Endothelial cell of umbilical vein (primary cell): ENCODE data around the gene ZNF786. TPM values are rescaled to one million over a fixed set of nuclear protein-coding genes. Genes with fewer than 3 reads are reported as not detected.

Source experiments
- BruUV-seq: library from RNA; stranded (reverse); fragments of 400-500 nt; replicated peaks from 2 replicates; lab custom pipeline; 2021; lab: Mats Ljungman, UMichigan
- CTCF ChIA-PET: fragments of 300-600, 350-600 bp; sonication (Branson Sonifier 250); formaldehyde crosslinking; loops from one replicate; lab custom pipeline; 2021; ENCODE audit warnings: antibody characterized with exemption, inconsistent platforms; lab: Charles Lee
- POLR2A ChIA-PET: fragments of 300-600, 350-600 bp; sonication (Branson Sonifier 250); formaldehyde crosslinking; loops from one replicate; lab custom pipeline; 2021; ENCODE audit warnings: antibody characterized with exemption, inconsistent platforms; lab: Charles Lee
- DNase-seq: peaks from one replicate; pipeline ENCODE4 v3.0.0-alpha.2; 2011; ENCODE audit warnings: low read depth, low spot score
- FAIRE-seq: peaks from 2 replicates; lab custom pipeline; 2011; peaks lifted over from hg19 to GRCh38; lab: Jason Lieb, UNC
- H2AFZ ChIP-seq: 2 replicates; pipeline ENCODE4 v1.6.0; 2012; ENCODE audit warnings: low read depth, low read length, control low read depth, inconsistent platforms
- H3K27ac ChIP-seq: 2 replicates; pipeline ENCODE4 v1.5.1; 2011; ENCODE audit warnings: low read depth, mild to moderate bottlenecking, control low read depth, low read length, moderate library complexity; ENCODE audit not compliant: insufficient read depth
- H3K27me3 ChIP-seq, 2 experiments: 2 replicates each; pipeline versions ENCODE4 v1.6.0 to v1.6.1; 2011; ENCODE audit warnings: low read length in 2 of 2, mixed read lengths in 1 of 2; ENCODE audit not compliant: control insufficient read depth in 2 of 2, insufficient read depth in 2 of 2
- H3K36me3 ChIP-seq, 2 experiments: 2 replicates in 1 of 2; 3 replicates in 1 of 2; pipeline ENCODE4 v1.5.1; 2011; ENCODE audit warnings: low read length in 2 of 2, mild to moderate bottlenecking in 1 of 2, moderate library complexity in 1 of 2; ENCODE audit not compliant: control insufficient read depth in 2 of 2, insufficient read depth in 2 of 2; ENCODE audit errors: extremely low read depth in 1 of 2
- H3K4me1 ChIP-seq: 3 replicates; pipeline ENCODE4 v1.5.1; 2011; ENCODE audit warnings: mild to moderate bottlenecking, low read length; ENCODE audit not compliant: control insufficient read depth, insufficient read depth; ENCODE audit errors: extremely low read depth
- H3K4me2 ChIP-seq: 2 replicates; pipeline ENCODE4 v1.6.1; 2011; ENCODE audit warnings: low read length, control low read depth, mixed read lengths; ENCODE audit not compliant: insufficient read depth
- H3K4me3 ChIP-seq, 3 experiments: fragments of 200-600 bp in 1 of 3; sonication (generic), shearing (Covaris generic) in 1 of 3; replicated peaks in 1 of 3; 2 replicates each; pipeline ENCODE4 v1.5.1; 2011 to 2016; ENCODE audit warnings: control low read depth in 3 of 3, low read length in 3 of 3, mild to moderate bottlenecking in 2 of 3, inconsistent platforms in 1 of 3, low read depth in 1 of 3, moderate library complexity in 1 of 3; ENCODE audit not compliant: insufficient read depth in 1 of 3
- H3K79me2 ChIP-seq: 2 replicates; pipeline ENCODE4 v1.6.0; 2012; ENCODE audit warnings: low read length, inconsistent platforms; ENCODE audit not compliant: control insufficient read depth, insufficient read depth
- H3K9ac ChIP-seq: replicated peaks from 2 replicates; pipeline ENCODE3; 2011; ENCODE audit warnings: low read length, control low read depth; ENCODE audit not compliant: insufficient read depth; ENCODE audit errors: extremely low read depth
- H3K9me1 ChIP-seq: replicated peaks from 3 replicates; pipeline ENCODE4 v1.6.0; 2011; ENCODE audit warnings: mild to moderate bottlenecking, low read length; ENCODE audit not compliant: control insufficient read depth, insufficient read depth; ENCODE audit errors: extremely low read depth
- H3K9me3 ChIP-seq: replicated peaks from 2 replicates; pipeline ENCODE4 v1.5.1; 2012; ENCODE audit warnings: low read length, inconsistent platforms; ENCODE audit not compliant: control insufficient read depth, insufficient read depth
- H4K20me1 ChIP-seq: replicated peaks from 2 replicates; pipeline ENCODE3; 2011; ENCODE audit warnings: mild to moderate bottlenecking, low read length; ENCODE audit not compliant: control insufficient read depth, insufficient read depth; ENCODE audit errors: extremely low read depth
- CTCF ChIP-seq, 2 donors: IDR thresholded peaks; 1 replicate in 1 of 2; 2 replicates in 1 of 2; pipeline ENCODE4 v1.5.1; 2011; ENCODE audit warnings: low read length in 2 of 2, mild to moderate bottlenecking in 2 of 2, moderate library complexity in 2 of 2, control low read depth in 1 of 2, inconsistent platforms in 1 of 2, low read depth in 1 of 2; ENCODE audit not compliant: insufficient read depth in 1 of 2; ENCODE audit errors: extremely low read depth in 1 of 2
- EZH2 ChIP-seq: IDR thresholded peaks from 2 replicates; pipeline ENCODE4 v1.6.1; 2012; ENCODE audit warnings: borderline replicate concordance, low read depth, mild to moderate bottlenecking, moderate library complexity, low read length, inconsistent platforms; ENCODE audit not compliant: severe bottlenecking
- FOS ChIP-seq: IDR thresholded peaks from 2 replicates; pipeline ENCODE4 v1.6.1; 2011; ENCODE audit warnings: mild to moderate bottlenecking, low read length, moderate library complexity, borderline replicate concordance; ENCODE audit not compliant: insufficient read depth
- GATA2 ChIP-seq: IDR thresholded peaks from 2 replicates; pipeline ENCODE4 v1.7.0; 2011; ENCODE audit warnings: low read depth, mild to moderate bottlenecking, moderate library complexity, mixed read lengths, low read length; ENCODE audit not compliant: insufficient read length, insufficient read depth
- JUN ChIP-seq: IDR thresholded peaks from 2 replicates; pipeline ENCODE4 v1.6.1; 2011; ENCODE audit warnings: borderline replicate concordance, low read depth; ENCODE audit not compliant: insufficient read length, insufficient read depth
- MAX ChIP-seq: IDR thresholded peaks from 2 replicates; pipeline ENCODE4 v1.6.1; 2011; ENCODE audit not compliant: insufficient read depth, insufficient read length
- MYC ChIP-seq: IDR thresholded peaks from one replicate; pipeline ENCODE4 v1.6.1; 2011; ENCODE audit warnings: mild to moderate bottlenecking, low read depth, low read length
- POLR2A ChIP-seq: IDR thresholded peaks from 2 replicates; pipeline ENCODE4 v1.6.1; 2012; ENCODE audit warnings: low read depth, mild to moderate bottlenecking, control low read depth, low read length
- POLR2AphosphoS5 ChIP-seq: IDR thresholded peaks from 2 replicates; pipeline ENCODE4 v1.6.1; 2012; ENCODE audit warnings: low read depth, mild to moderate bottlenecking, control low read depth, low read length, moderate library complexity; ENCODE audit not compliant: insufficient read depth
- dilution Hi-C: fragments of 300-500 bp; cut with MboI; formaldehyde crosslinking; loops from one replicate; pipeline ENCODE4 v1.15.0; 2019; ENCODE audit warnings: low sequenced_read_pairs; ENCODE audit not compliant: extremely low pct_ligation_motif_present
- intact Hi-C: fragments of 100-400 bp; cut with micrococcal nuclease; formaldehyde crosslinking; loops from one replicate; pipeline ENCODE4 v1.10.0; 2022
- polyA plus RNA-seq, 4 experiments: library from polyadenylated mRNA; depleted of rRNA in 3 of 4; stranded (reverse) in 3 of 4; unstranded in 1 of 4; fragments of >200 nt; gene quantifications; 2 replicates each; pipeline versions ENCODE4 v1.2.1 to v1.2.3, GENCODE V29; 2011 to 2012; ENCODE audit warnings: missing spikeins in 1 of 4
- total RNA-seq: library from RNA; stranded (reverse); gene quantifications from 2 replicates; pipeline ENCODE4 v1.2.3, GENCODE V29; 2021

Gene ZNF786
- total and polyA plus RNA-seq, 2 donors (not counting 3 experiments of a cell fraction or from before 2014, with no cell fraction given), result 2.8 to 5.9 TPM

DNA sequence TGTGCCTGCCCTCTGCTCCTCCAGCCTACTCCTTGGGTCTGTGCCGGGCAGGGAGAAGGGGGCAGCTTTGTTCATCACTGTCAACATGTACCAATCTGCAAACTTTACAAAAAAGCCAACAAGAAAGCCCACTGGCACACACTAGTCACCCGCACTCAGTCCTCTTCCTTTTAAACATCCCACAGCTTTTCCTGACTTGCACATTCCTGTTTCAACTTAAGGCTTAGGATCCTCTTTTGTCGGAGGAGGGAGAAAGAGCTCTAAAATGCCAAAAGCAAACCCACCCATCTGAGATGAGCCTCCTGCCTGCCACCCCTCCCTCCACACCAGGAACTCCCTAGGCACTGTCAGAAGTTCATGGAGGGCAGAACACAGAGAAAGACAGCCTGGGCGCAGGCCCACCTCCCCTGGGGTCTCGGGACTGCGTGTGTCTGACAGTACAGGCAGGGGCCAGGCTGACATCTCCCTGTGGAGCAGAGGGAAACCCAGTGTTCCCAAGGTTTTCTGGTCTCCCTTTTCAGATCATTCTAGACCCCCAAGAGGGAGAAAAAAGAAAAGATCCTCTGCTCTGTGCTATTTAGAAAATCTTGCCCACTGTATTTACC, 67.7 kb downstream of the ZNF786 start:
- BruUV-seq, result no TSS peak
- Histone ChIP-seq H2AFZ (no peak overlapping the region), H3K27me3 (no peaks in the 10 kb centered on the region), H3K4me3 (no peak overlapping the region), H3K4me1 (peaks cover 6% of the 10 kb centered on the region), H3K9me3 (no peaks in the 10 kb centered on the region), H4K20me1 (no peaks in the 10 kb centered on the region), H3K36me3 (peaks cover 10 to 13% of the 10 kb centered on the region in 2 experiments), H3K9ac (no peak overlapping the region), H3K9me1 (no peaks in the 10 kb centered on the region), H3K79me2 (peaks cover 76% of the 10 kb centered on the region), H3K27ac (no peak overlapping the region), H3K4me2 (no peak overlapping the region)
- ChIA-PET POLR2A (no interaction called here), CTCF (interaction anchor here (0.9 to 2.4 kb wide), 3 partner anchors 11 to 43 kb away, joined by 3 to 6 read pairs (median 3); no protein-coding TSS in a partner anchor)
- intact Hi-C loops (loop anchor here (10.0 kb wide), 1 partner anchor 472 kb away; the partner anchor contains the start of gene ZNF746), dilution Hi-C loops (no loop called here)
- no peak for FAIRE-seq
- DNase-seq, result no peak
- TF ChIP-seq MYC, result no peak
- TF ChIP-seq CTCF (IDR thresholded peaks at IDR 0.05; ENCODE audit: extremely low read depth in 1 of 2, insufficient read depth in 1 of 2, low read depth in 1 of 2, low read length in 2 of 2), result no peak
- no peak for TF ChIP-seq POLR2AphosphoS5
- no peak for TF ChIP-seq GATA2
- TF ChIP-seq MAX, result no peak
- TF ChIP-seq POLR2A, result no peak
- TF ChIP-seq EZH2, result no peak
- TF ChIP-seq FOS, result no peak
- no peak for TF ChIP-seq JUN
